ENCODE measurements around the gene THBS1. TPM values are rescaled to one million over a fixed set of nuclear protein-coding genes. Genes with fewer than 3 reads are reported as not detected.

The THBS1 gene
- total RNA-seq, 1 donor from 2014 or later: 67.3 TPM

GRCh38 chr15:39627451-39628143 lies 46.7 kb downstream of the THBS1 start:
- no peak for TF ChIP-seq CTCF (IDR thresholded peaks at IDR 0.05; ENCODE audit: insufficient read depth, low read length, poor library complexity, severe bottlenecking)
- H3K4me3 ChIP-seq (ENCODE audit: low read depth, low read length): no peak overlapping the region
- H3K27me3 ChIP-seq (ENCODE audit: control insufficient read depth, insufficient read depth, low read length): no peaks in the 10 kb centered on the region
- no peaks in the 10 kb centered on the region for H3K36me3 ChIP-seq (ENCODE audit: control insufficient read depth, insufficient read depth, low read length)
- no peak for DNase-seq (ENCODE audit: low read depth)

GRCh38 chr15:39628144-39628508 lies 47.2 kb downstream of the THBS1 start:
- no peak for TF ChIP-seq CTCF (IDR thresholded peaks at IDR 0.05; ENCODE audit: insufficient read depth, low read length, poor library complexity, severe bottlenecking)
- Histone ChIP-seq H3K4me3 (ENCODE audit: low read depth, low read length) (no peak overlapping the region), H3K27me3 (ENCODE audit: control insufficient read depth, insufficient read depth, low read length) (no peaks in the 10 kb centered on the region), H3K36me3 (ENCODE audit: control insufficient read depth, insufficient read depth, low read length) (no peaks in the 10 kb centered on the region)
- no peak for DNase-seq (ENCODE audit: low read depth)

- no peak overlapping the region for H3K4me3 ChIP-seq (ENCODE audit: low read depth, low read length)
- no peak for TF ChIP-seq CTCF (IDR thresholded peaks at IDR 0.05; ENCODE audit: insufficient read depth, low read length, poor library complexity, severe bottlenecking)
- no peaks in the 10 kb centered on the region for H3K27me3 ChIP-seq (ENCODE audit: control insufficient read depth, insufficient read depth, low read length)
- H3K36me3 ChIP-seq (ENCODE audit: control insufficient read depth, insufficient read depth, low read length): no peaks in the 10 kb centered on the region
- DNase-seq (ENCODE audit: low read depth): no peak
Observed at GRCh38 chr15:39628546-39629257, 47.8 kb downstream of the THBS1 start.

- no peaks in the 10 kb centered on the region for H3K27me3 ChIP-seq (ENCODE audit: control insufficient read depth, insufficient read depth, low read length)
- H3K36me3 ChIP-seq (ENCODE audit: control insufficient read depth, insufficient read depth, low read length): no peaks in the 10 kb centered on the region
- no peak for DNase-seq (ENCODE audit: low read depth)
- no peak for TF ChIP-seq CTCF (IDR thresholded peaks at IDR 0.05; ENCODE audit: insufficient read depth, low read length, poor library complexity, severe bottlenecking)
- no peak overlapping the region for H3K4me3 ChIP-seq (ENCODE audit: low read depth, low read length)
Observed at GRCh38 chr15:39629371-39629770, 48.5 kb downstream of the THBS1 start.

GRCh38 chr15:39629906-39630305 lies 49.0 kb downstream of the THBS1 start:
- Histone ChIP-seq H3K36me3 (ENCODE audit: control insufficient read depth, insufficient read depth, low read length) (no peaks in the 10 kb centered on the region), H3K4me3 (ENCODE audit: low read depth, low read length) (no peak overlapping the region), H3K27me3 (ENCODE audit: control insufficient read depth, insufficient read depth, low read length) (no peaks in the 10 kb centered on the region)
- no peak for DNase-seq (ENCODE audit: low read depth)
- no peak for TF ChIP-seq CTCF (IDR thresholded peaks at IDR 0.05; ENCODE audit: insufficient read depth, low read length, poor library complexity, severe bottlenecking)

All from kidney epithelial cell (primary cell).